Spleen (tissue), 11 donors: ENCODE data around the gene STXBP5. TPM values are rescaled to one million over a fixed set of nuclear protein-coding genes. Genes with fewer than 3 reads are reported as not detected.

Experiments used
- DNase-seq: peaks from one replicate; pipeline ENCODE4 v3.0.0-alpha.2; 2020
- H3K27ac ChIP-seq, 8 donors: fragments of 200-600 bp; sonication (generic) in 7 of 8; 1 replicate in 4 of 8; 2 replicates in 4 of 8; pipeline versions ENCODE4 v1.5.0 to v1.8.0; 2016 to 2021; ENCODE audit warnings: inconsistent platforms in 4 of 8, mild to moderate bottlenecking in 4 of 8, moderate library complexity in 1 of 8
- H3K27me3 ChIP-seq, 7 donors: fragments of 200-600 bp; sonication (generic) in 6 of 7; replicated peaks in 1 of 7; 1 replicate in 4 of 7; 2 replicates in 3 of 7; pipeline versions ENCODE4 v1.5.0 to v1.8.0; 2016 to 2021; ENCODE audit warnings: inconsistent platforms in 3 of 7, mild to moderate bottlenecking in 1 of 7
- H3K36me3 ChIP-seq, 6 donors: fragments of 200-600 bp; sonication (generic) in 5 of 6; 1 replicate in 4 of 6; 2 replicates in 2 of 6; pipeline versions ENCODE4 v1.5.0 to v1.8.0; 2016 to 2021; ENCODE audit warnings: inconsistent platforms in 2 of 6
- H3K4me1 ChIP-seq, 6 donors: fragments of 200-600 bp; sonication (generic) in 5 of 6; 1 replicate in 3 of 6; 2 replicates in 3 of 6; pipeline versions ENCODE4 v1.5.0 to v1.8.0; 2016 to 2021; ENCODE audit warnings: inconsistent platforms in 3 of 6
- H3K4me3 ChIP-seq, 8 donors: fragments of 200-600 bp; sonication (generic) in 7 of 8; 1 replicate in 4 of 8; 2 replicates in 4 of 8; pipeline versions ENCODE4 v1.5.0 to v1.8.0; 2016 to 2021; ENCODE audit warnings: inconsistent platforms in 4 of 8, mild to moderate bottlenecking in 4 of 8, moderate library complexity in 2 of 8
- H3K9me3 ChIP-seq, 8 donors: fragments of 200-600 bp; sonication (generic) in 7 of 8; 1 replicate in 4 of 8; 2 replicates in 4 of 8; pipeline versions ENCODE4 v1.5.0 to v1.8.0; 2016 to 2021; ENCODE audit warnings: inconsistent platforms in 4 of 8
- CTCF ChIP-seq, 11 experiments: fragments of 200-600 bp in 7 of 11; fragments of 450-650 bp in 4 of 11; sonication (generic) in 4 of 11; IDR thresholded peaks in 8 of 11; conservative IDR thresholded peaks in 3 of 11; 1 replicate in 7 of 11; 2 replicates in 4 of 11; pipeline versions ENCODE4 v1.4.0 to v1.8.0; 2016 to 2021; ENCODE audit warnings: antibody characterized with exemption in 11 of 11, inconsistent platforms in 4 of 11, mild to moderate bottlenecking in 1 of 11
- POLR2A ChIP-seq, 3 donors: fragments of 450-650 bp; IDR thresholded peaks; one replicate each; pipeline ENCODE4 v1.5.1; 2017; ENCODE audit warnings: antibody characterized with exemption in 3 of 3, mild to moderate bottlenecking in 1 of 3
- POLR2AphosphoS5 ChIP-seq, 3 donors: sonication (generic); formaldehyde crosslinking; IDR thresholded peaks; one replicate each; pipeline ENCODE4 v1.5.1; 2017; ENCODE audit warnings: antibody characterized with exemption in 3 of 3
- WGBS, 5 donors: extraction: QIAGEN DNeasy Blood & Tissue Kit in 3 of 5; methylation state at CpG; one replicate each; pipeline versions ENCODE4 v1.1.5 to v1.1.7; 2013 to 2018; 5-methylcytosine and 5-hydroxymethylcytosine counted together
- intact Hi-C: fragments of 100-400 bp; cut with DNase I; formaldehyde crosslinking; loops from one replicate; pipeline ENCODE4 v1.15.0; 2023; ENCODE audit warnings: low total_unique reads
- polyA plus RNA-seq, 3 donors: library from polyadenylated mRNA; stranded (reverse); fragments of 200-250 nt; gene quantifications; one replicate each; pipeline ENCODE4 v1.2.1, GENCODE V29; 2013
- total RNA-seq, 7 donors: library from RNA; depleted of rRNA in 3 of 7; stranded (reverse); fragments of >200 nt in 3 of 7; fragmentation: NEBNext Ultra II Directional in 4 of 7; extraction: Animal tissue kit (Norgen Biotek cat#: 25700) in 4 of 7; gene quantifications; one replicate each; pipeline versions ENCODE4 v1.1.0 to v1.2.1, GENCODE V29; 2016 to 2021
- donor health status: healthy with polysubstance abuse.
- donor health status: DM: no; HTN: no; CAD: no; lungs with moderate emphysema.
- donor health status: DM: no; HTN: no; CAD: no.
- donor health status: Bipolar disorder and iron deficiency.
- donor health status: healthy.
- donor health status: DM: no; HTN: no; CAD: no.
- donor health status: DM: yes; HTN: yes; CAD: no.

Gene STXBP5
- total and polyA plus RNA-seq, 10 donors = 6.5 to 51.1 (median 32.3) TPM

DNA sequence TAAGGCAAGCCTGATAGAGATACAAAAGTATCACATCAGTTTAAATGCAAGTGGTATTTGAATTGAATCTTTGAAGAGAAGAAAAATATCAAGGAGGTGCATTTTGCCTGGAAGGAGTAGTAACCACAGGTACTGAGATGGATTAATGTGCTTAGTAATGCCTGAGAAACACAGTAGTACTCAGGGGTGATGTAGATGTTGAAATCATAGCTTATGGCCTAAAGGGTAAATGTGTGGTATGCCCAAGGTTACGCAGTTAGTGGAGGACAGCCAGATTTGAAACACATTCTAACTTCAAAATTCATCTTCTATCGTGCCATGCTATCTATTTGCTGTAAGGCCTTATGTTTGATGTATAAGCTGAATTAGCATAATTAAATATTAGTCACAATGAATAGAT is 55.9 kb downstream of the STXBP5 start:
- intact Hi-C loops = no loop called here
- H3K9me3 ChIP-seq = no peaks in the 10 kb centered on the region

DNA sequence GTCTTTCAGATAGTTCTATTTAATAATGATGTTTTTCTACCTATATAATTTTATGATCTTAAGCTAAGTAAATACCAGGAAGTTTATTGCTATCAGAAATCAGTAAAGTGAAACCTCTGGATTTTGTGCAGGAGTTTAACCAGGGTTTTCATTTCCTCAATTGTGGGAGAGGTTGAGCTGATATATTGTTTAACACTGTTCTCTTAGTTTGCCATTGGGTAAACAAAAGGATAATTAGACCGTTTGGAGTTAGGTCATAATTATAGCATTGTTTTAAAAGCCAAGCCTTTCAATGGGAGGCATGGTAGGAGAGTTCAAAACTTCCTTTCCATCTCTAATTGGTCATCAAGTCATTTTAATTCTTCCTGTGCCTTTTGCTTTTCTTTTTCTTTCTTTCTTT is 58.7 kb downstream of the STXBP5 start:
- 41 to 57% (median 50%) methylated on average over 1 of the region's 1 CpG for WGBS, 5 donors
- Histone ChIP-seq H3K4me3 (no peak overlapping the region), H3K27me3 (no peaks in the 10 kb centered on the region), H3K4me1 (no peaks in the 10 kb centered on the region), H3K27ac (no peak overlapping the region), H3K9me3 (no peaks in the 10 kb centered on the region), H3K36me3 (peaks cover 0 to 43% (median 16%) of the 10 kb centered on the region in 6 donors)
- no peak for TF ChIP-seq POLR2A (IDR thresholded peaks at IDR 0.05)
- no peak for TF ChIP-seq CTCF (IDR thresholded peaks at IDR 0.05 in 8 of 11, conservative IDR thresholded peaks at IDR 0.05 in 3 of 11)
- no peak for TF ChIP-seq POLR2AphosphoS5 (IDR thresholded peaks at IDR 0.05)
- no peak for DNase-seq
- intact Hi-C loops = no loop called here

More for the DNA sequence above, 55.9 kb downstream of the STXBP5 start:
- Histone ChIP-seq H3K27ac (no peak overlapping the region), H3K4me1 (no peaks in the 10 kb centered on the region), H3K4me3 (no peak overlapping the region), H3K27me3 (no peaks in the 10 kb centered on the region), H3K36me3 (peaks cover 0 to 18% (median 3%) of the 10 kb centered on the region in 6 donors)
- TF ChIP-seq CTCF (IDR thresholded peaks at IDR 0.05 in 8 of 11, conservative IDR thresholded peaks at IDR 0.05 in 3 of 11) (no peak), POLR2A (IDR thresholded peaks at IDR 0.05) (no peak), POLR2AphosphoS5 (IDR thresholded peaks at IDR 0.05) (no peak)
- 94 to 100% (median 95%) methylated on average over 2 of the region's 2 CpGs for WGBS, 5 donors
- DNase-seq = no peak

- no peak for DNase-seq
- H3K36me3 ChIP-seq = peaks cover 0 to 81% (median 21%) of the 10 kb centered on the region in 6 donors
- H3K4me1 ChIP-seq = no peaks in the 10 kb centered on the region
- no peaks in the 10 kb centered on the region for H3K27me3 ChIP-seq
- no peak overlapping the region for H3K27ac ChIP-seq
- WGBS, 5 donors = 94 to 98% (median 97%) methylated on average over 3 of the region's 3 CpGs
- no peak overlapping the region for H3K4me3 ChIP-seq
- H3K9me3 ChIP-seq = no peaks in the 10 kb centered on the region
- TF ChIP-seq CTCF (IDR thresholded peaks at IDR 0.05 in 8 of 11, conservative IDR thresholded peaks at IDR 0.05 in 3 of 11) = no peak
- no peak for TF ChIP-seq POLR2A (IDR thresholded peaks at IDR 0.05)
- TF ChIP-seq POLR2AphosphoS5 (IDR thresholded peaks at IDR 0.05) = no peak
- intact Hi-C loops = no loop called here
Observed at GRCh38 chr6:147266821-147267220, 62.6 kb downstream of the STXBP5 start.

DNA sequence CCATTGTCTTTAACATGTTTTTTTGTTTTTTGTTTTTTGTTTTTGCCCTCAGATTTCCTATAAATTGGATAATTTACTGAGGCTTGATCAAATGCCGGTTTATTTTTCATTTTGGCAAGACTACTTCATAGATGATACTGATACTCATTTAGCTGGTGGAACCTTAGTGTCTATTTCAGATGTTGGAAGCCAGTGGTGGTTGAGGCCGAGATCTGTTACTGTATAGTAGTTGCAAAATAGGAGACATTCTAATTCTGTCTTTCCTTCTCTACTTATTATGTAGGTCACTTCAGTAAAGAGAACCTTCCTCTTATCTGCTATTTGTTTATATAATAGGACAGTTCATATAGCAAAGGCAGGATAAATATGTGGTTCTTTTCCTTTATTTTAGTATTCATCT is 63.4 kb downstream of the STXBP5 start:
- Histone ChIP-seq H3K27ac (no peak overlapping the region), H3K9me3 (no peaks in the 10 kb centered on the region), H3K36me3 (peaks cover 0 to 85% (median 25%) of the 10 kb centered on the region in 6 donors), H3K4me3 (no peak overlapping the region), H3K27me3 (no peaks in the 10 kb centered on the region), H3K4me1 (no peaks in the 10 kb centered on the region)
- no peak for DNase-seq
- intact Hi-C loops = no loop called here
- WGBS, 5 donors = 86 to 99% (median 94%) methylated on average over 2 of the region's 2 CpGs
- no peak for TF ChIP-seq CTCF (IDR thresholded peaks at IDR 0.05 in 8 of 11, conservative IDR thresholded peaks at IDR 0.05 in 3 of 11)
- TF ChIP-seq POLR2A (IDR thresholded peaks at IDR 0.05) = no peak
- TF ChIP-seq POLR2AphosphoS5 (IDR thresholded peaks at IDR 0.05) = no peak
